H1 (cell line): ENCODE measurements around the gene MYPOP.

ENCODE experiments used
- EZH2 ChIP-seq: fragments of 200-600 bp; sonication (generic); IDR thresholded peaks from 2 replicates; pipeline ENCODE4 v1.7.1; 2012; ENCODE audit warnings: low read depth, mild to moderate bottlenecking, moderate library complexity, low read length, inconsistent platforms; ENCODE audit not compliant: severe bottlenecking
- GTF2F1 ChIP-seq: IDR thresholded peaks from 2 replicates; pipeline ENCODE4 v1.6.1; 2012; ENCODE audit warnings: low read depth, low read length, improper control_type of control experiment, borderline replicate concordance
- PHF8 ChIP-seq: fragments of 200-600 bp; sonication (generic); conservative IDR thresholded peaks from 2 replicates; pipeline ENCODE4 v1.7.1; 2012; ENCODE audit warnings: low read depth, mild to moderate bottlenecking, inconsistent platforms, low read length, moderate library complexity
- POLR2A ChIP-seq, 2 experiments: IDR thresholded peaks; 1 replicate in 1 of 2; 2 replicates in 1 of 2; pipeline ENCODE4 v1.6.1; 2011; ENCODE audit warnings: low read depth in 2 of 2, low read length in 2 of 2, mild to moderate bottlenecking in 2 of 2; ENCODE audit errors: control extremely low read depth in 1 of 2
- POLR2AphosphoS5 ChIP-seq: IDR thresholded peaks from 2 replicates; pipeline ENCODE4 v1.6.1; 2011; ENCODE audit warnings: low read depth, low read length
- RAD21 ChIP-seq, 2 experiments: IDR thresholded peaks in 1 of 2; conservative IDR thresholded peaks in 1 of 2; 2 replicates each; pipeline ENCODE4 v1.6.1; 2011; ENCODE audit warnings: low read depth in 2 of 2, low read length in 2 of 2, improper control_type of control experiment in 1 of 2, inconsistent platforms in 1 of 2, mild to moderate bottlenecking in 1 of 2, moderate library complexity in 1 of 2
- RFX5 ChIP-seq: IDR thresholded peaks from 2 replicates; pipeline ENCODE4 v1.6.1; 2011; ENCODE audit warnings: low read depth, low read length, improper control_type of control experiment, borderline replicate concordance
- RXRA ChIP-seq: IDR thresholded peaks from 2 replicates; pipeline ENCODE4 v1.6.1; 2011; ENCODE audit warnings: low read depth, mild to moderate bottlenecking, low read length, moderate library complexity; ENCODE audit not compliant: insufficient read depth
- SP1 ChIP-seq: IDR thresholded peaks from 2 replicates; pipeline ENCODE4 v1.6.1; 2011; ENCODE audit warnings: low read depth, low read length
- TAF1 ChIP-seq: IDR thresholded peaks from 2 replicates; pipeline ENCODE4 v1.6.1; 2011; ENCODE audit warnings: mild to moderate bottlenecking, low read depth, low read length
- TCF12 ChIP-seq: IDR thresholded peaks from 2 replicates; pipeline ENCODE4 v1.6.1; 2011; ENCODE audit warnings: low read depth, mild to moderate bottlenecking, low read length
- TF ChIP-seq, protein P1 (sequence below): IDR thresholded peaks from 2 replicates; pipeline ENCODE4 v1.6.1; 2011; ENCODE audit warnings: low read length, improper control_type of control experiment
- TF ChIP-seq, protein P2 (sequence below), 3 experiments: IDR thresholded peaks; 1 replicate in 2 of 3; 2 replicates in 1 of 3; pipeline versions ENCODE4 v1.5.1 to v1.6.1; 2011; ENCODE audit warnings: low read length in 3 of 3, mild to moderate bottlenecking in 3 of 3, inconsistent platforms in 2 of 3, low read depth in 1 of 3, moderate library complexity in 1 of 3; ENCODE audit not compliant: insufficient read depth in 1 of 3; ENCODE audit errors: control extremely low read depth in 1 of 3

DNA sequence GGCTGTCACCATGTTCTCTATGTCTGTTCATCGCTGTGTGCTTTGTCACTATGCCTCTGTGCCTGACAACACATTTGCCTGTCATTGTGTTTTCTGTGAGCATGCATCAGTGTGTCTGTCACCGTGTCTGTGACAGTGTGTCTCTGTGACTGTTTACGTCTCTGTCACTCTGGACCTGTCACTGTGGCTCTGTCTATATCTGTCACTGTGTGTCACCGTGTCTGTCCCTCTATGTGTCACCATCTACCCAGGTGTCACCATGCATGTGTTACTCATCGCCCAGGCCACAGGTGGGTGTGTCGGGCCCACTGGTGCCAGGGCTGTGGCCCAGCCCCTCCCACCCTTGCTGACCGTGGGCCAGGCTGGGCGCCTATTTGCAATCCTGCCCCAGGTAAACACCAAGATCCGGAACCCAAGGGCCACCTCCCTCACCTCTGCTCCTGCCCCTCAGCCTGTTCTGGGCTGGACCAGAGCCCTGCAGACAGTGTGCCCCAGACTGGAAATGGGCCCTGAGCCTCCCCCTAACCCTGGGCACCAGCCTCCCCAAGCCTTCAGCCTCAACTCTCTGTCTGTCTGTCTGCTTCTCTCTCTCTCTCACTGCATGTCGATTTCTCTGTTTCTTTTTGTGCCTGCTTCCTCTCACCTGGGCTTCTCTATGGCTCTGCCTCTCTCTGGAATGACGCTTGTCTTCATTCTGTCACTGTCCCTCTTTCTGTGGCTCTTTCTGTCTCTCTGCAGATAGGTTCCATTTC, 24.2 kb downstream of the MYPOP start:
- no peak for TF ChIP-seq TAF1
- TF ChIP-seq, protein P1, sequence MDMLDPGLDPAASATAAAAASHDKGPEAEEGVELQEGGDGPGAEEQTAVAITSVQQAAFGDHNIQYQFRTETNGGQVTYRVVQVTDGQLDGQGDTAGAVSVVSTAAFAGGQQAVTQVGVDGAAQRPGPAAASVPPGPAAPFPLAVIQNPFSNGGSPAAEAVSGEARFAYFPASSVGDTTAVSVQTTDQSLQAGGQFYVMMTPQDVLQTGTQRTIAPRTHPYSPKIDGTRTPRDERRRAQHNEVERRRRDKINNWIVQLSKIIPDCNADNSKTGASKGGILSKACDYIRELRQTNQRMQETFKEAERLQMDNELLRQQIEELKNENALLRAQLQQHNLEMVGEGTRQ = no peak
- no peak for TF ChIP-seq POLR2AphosphoS5
- TF ChIP-seq EZH2 = no peak
- no peak for TF ChIP-seq GTF2F1
- TF ChIP-seq, protein P2, sequence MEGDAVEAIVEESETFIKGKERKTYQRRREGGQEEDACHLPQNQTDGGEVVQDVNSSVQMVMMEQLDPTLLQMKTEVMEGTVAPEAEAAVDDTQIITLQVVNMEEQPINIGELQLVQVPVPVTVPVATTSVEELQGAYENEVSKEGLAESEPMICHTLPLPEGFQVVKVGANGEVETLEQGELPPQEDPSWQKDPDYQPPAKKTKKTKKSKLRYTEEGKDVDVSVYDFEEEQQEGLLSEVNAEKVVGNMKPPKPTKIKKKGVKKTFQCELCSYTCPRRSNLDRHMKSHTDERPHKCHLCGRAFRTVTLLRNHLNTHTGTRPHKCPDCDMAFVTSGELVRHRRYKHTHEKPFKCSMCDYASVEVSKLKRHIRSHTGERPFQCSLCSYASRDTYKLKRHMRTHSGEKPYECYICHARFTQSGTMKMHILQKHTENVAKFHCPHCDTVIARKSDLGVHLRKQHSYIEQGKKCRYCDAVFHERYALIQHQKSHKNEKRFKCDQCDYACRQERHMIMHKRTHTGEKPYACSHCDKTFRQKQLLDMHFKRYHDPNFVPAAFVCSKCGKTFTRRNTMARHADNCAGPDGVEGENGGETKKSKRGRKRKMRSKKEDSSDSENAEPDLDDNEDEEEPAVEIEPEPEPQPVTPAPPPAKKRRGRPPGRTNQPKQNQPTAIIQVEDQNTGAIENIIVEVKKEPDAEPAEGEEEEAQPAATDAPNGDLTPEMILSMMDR (IDR thresholded peaks at IDR 0.05; ENCODE audit: control extremely low read depth in 1 of 3, insufficient read depth in 1 of 3, low read depth in 1 of 3, low read length in 3 of 3) = no peak
- TF ChIP-seq POLR2A (IDR thresholded peaks at IDR 0.05; ENCODE audit: control extremely low read depth in 1 of 2, low read depth in 2 of 2, low read length in 2 of 2) = no peak
- no peak for TF ChIP-seq SP1
- TF ChIP-seq TCF12 = no peak
- TF ChIP-seq RFX5 = no peak
- no peak for TF ChIP-seq RAD21 (IDR thresholded peaks at IDR 0.05 in 1 of 2, conservative IDR thresholded peaks at IDR 0.05 in 1 of 2; ENCODE audit: low read depth in 2 of 2, low read length in 2 of 2)
- no peak for TF ChIP-seq RXRA
- no peak for TF ChIP-seq PHF8
